Lung (tissue), 12 donors: Measurements from ENCODE around the gene CAMK2D. TPM values are rescaled to one million over a fixed set of nuclear protein-coding genes. Genes with fewer than 3 reads are reported as not detected.

Source experiments
- ATAC-seq: fragments of 200-7000 bp; cut with Tn5 transposase; one replicate; pipeline ENCODE4 v1.9.1; 2020; ENCODE audit warnings: moderate number of reproducible peaks; ENCODE audit not compliant: insufficient read depth, low FRiP score
- DNase-seq, 3 donors: peaks; one replicate each; pipeline ENCODE4 v3.0.0-alpha.2; 2013 to 2017
- H3K27ac ChIP-seq, 2 donors: one replicate each; pipeline ENCODE4 v1.5.1; 2013; ENCODE audit warnings: mild to moderate bottlenecking in 2 of 2, moderate library complexity in 2 of 2, control low read depth in 1 of 2, inconsistent platforms in 1 of 2, low read depth in 1 of 2, low read length in 1 of 2
- H3K27me3 ChIP-seq, 3 donors: one replicate each; pipeline ENCODE4 v1.5.1; 2013; ENCODE audit warnings: low read length in 2 of 3; ENCODE audit not compliant: control insufficient read depth in 3 of 3, insufficient read depth in 3 of 3
- H3K36me3 ChIP-seq, 4 donors: one replicate each; pipeline ENCODE4 v1.5.1; 2013; ENCODE audit warnings: low read length in 4 of 4, mild to moderate bottlenecking in 1 of 4, moderate library complexity in 1 of 4; ENCODE audit not compliant: control insufficient read depth in 4 of 4, insufficient read depth in 4 of 4
- H3K4me1 ChIP-seq, 5 donors: one replicate each; pipeline ENCODE4 v1.5.1; 2013; ENCODE audit warnings: low read length in 5 of 5, mild to moderate bottlenecking in 2 of 5, moderate library complexity in 1 of 5; ENCODE audit not compliant: control insufficient read depth in 5 of 5, insufficient read depth in 5 of 5
- H3K4me3 ChIP-seq: one replicate; pipeline ENCODE4 v1.5.1; 2013; ENCODE audit warnings: mild to moderate bottlenecking, control low read depth, moderate library complexity
- H3K9ac ChIP-seq, 2 donors: one replicate each; pipeline ENCODE4 v1.5.1; 2013; ENCODE audit warnings: low read length in 2 of 2, control low read depth in 1 of 2; ENCODE audit not compliant: insufficient read depth in 1 of 2
- H3K9me3 ChIP-seq, 4 donors: one replicate each; pipeline ENCODE4 v1.5.1; 2013; ENCODE audit warnings: low read length in 3 of 4, mild to moderate bottlenecking in 1 of 4, moderate library complexity in 1 of 4; ENCODE audit not compliant: control insufficient read depth in 4 of 4, insufficient read depth in 3 of 4
- WGBS, 2 donors: extraction: QIAGEN DNeasy Blood & Tissue Kit; methylation state at CpG; one replicate each; pipeline ENCODE4 v1.1.7; 2013; 5-methylcytosine and 5-hydroxymethylcytosine counted together
- polyA plus RNA-seq, 2 donors: library from polyadenylated mRNA; stranded (reverse); fragments of 200-250 nt; gene quantifications; one replicate each; pipeline ENCODE4 v1.2.1, GENCODE V29; 2013
- total RNA-seq, 2 donors: library from RNA; depleted of rRNA in 1 of 2; stranded (reverse); fragments of >200 nt in 1 of 2; gene quantifications; one replicate each; pipeline ENCODE4 v1.2.1, GENCODE V29; 2014 to 2021
- TF ChIP-seq, protein P1 (sequence below): IDR thresholded peaks from 2 replicates; pipeline ENCODE4 v1.5.1; 2012; ENCODE audit warnings: mild to moderate bottlenecking; ENCODE audit errors: control extremely low read depth, extremely low read depth
- donor health status: control.
- donor health status: control.
- donor health status: Bipolar disorder and iron deficiency.
- donor health status: healthy.
- donor health status: DM: yes; HTN: yes; CAD: no.

CAMK2D gene
- total and polyA plus RNA-seq, 4 donors = 11.9 to 98.2 (median 36.6) TPM

- TF ChIP-seq, protein P1, sequence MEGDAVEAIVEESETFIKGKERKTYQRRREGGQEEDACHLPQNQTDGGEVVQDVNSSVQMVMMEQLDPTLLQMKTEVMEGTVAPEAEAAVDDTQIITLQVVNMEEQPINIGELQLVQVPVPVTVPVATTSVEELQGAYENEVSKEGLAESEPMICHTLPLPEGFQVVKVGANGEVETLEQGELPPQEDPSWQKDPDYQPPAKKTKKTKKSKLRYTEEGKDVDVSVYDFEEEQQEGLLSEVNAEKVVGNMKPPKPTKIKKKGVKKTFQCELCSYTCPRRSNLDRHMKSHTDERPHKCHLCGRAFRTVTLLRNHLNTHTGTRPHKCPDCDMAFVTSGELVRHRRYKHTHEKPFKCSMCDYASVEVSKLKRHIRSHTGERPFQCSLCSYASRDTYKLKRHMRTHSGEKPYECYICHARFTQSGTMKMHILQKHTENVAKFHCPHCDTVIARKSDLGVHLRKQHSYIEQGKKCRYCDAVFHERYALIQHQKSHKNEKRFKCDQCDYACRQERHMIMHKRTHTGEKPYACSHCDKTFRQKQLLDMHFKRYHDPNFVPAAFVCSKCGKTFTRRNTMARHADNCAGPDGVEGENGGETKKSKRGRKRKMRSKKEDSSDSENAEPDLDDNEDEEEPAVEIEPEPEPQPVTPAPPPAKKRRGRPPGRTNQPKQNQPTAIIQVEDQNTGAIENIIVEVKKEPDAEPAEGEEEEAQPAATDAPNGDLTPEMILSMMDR = no peak
- peak overlapping the region in 1 of 2 donors; percentile 21 for H3K27ac ChIP-seq
- no peaks in the 10 kb centered on the region for H3K9me3 ChIP-seq
- no peak overlapping the region for H3K9ac ChIP-seq
- no peak overlapping the region for H3K4me3 ChIP-seq
- H3K4me1 ChIP-seq = peaks cover 0 to 20% (median 0%) of the 10 kb centered on the region in 5 donors
- ATAC-seq (no peak), DNase-seq (no peak)
- H3K36me3 ChIP-seq = peaks cover 0 to 1% (median 0%) of the 10 kb centered on the region in 4 donors
- no peaks in the 10 kb centered on the region for H3K27me3 ChIP-seq
These were observed 22.3 kb downstream of the CAMK2D start for GRCh38 chr4:113739197-113739596.

DNA sequence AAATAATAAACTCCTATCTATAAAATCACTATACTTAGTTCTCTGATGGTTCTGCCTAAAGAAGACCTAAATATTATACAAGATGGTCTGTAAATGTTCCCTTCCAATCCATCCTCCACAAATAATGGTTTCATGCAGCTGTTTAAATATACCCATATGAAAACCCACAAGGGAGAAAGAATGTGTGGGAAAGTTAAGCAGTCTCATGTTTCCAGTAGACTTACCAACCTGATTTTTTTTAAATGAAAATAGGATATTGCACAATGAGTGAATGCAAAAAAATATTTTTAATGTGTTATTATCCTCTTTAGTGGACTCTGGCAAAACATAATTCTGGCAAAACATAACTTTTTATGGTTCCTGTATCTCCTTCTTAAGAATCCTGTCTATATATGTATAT, 23.3 kb downstream of the CAMK2D start:
- Histone ChIP-seq H3K9me3 (no peaks in the 10 kb centered on the region), H3K27me3 (no peaks in the 10 kb centered on the region), H3K4me1 (peaks cover 0 to 18% (median 0%) of the 10 kb centered on the region in 5 donors), H3K4me3 (no peak overlapping the region), H3K9ac (no peak overlapping the region), H3K36me3 (peaks cover 0 to 1% (median 0%) of the 10 kb centered on the region in 4 donors), H3K27ac (no peak overlapping the region)
- ATAC-seq = no peak
- TF ChIP-seq, protein P1 = no peak
- peak in 1 of 3 donors; percentile 34 for DNase-seq

DNA sequence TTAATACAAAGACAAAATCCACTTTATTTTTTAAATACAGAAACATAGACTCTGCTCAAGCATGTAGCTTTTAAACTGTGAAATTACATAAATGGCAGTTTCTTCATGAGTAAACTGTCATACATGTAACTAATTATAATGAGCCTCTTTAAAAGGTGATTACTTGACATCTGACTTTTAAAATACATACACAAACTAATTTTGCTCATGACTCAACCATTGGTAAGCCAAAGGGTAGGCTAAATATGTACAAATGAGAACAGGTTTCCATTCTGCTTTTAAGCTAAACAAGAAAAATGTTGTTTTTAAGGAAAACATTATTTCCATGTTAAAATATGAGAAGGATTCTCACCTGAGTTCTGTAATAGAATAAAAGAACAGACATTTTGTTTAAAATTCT, 27.9 kb downstream of the CAMK2D start:
- no peak overlapping the region for H3K9ac ChIP-seq
- ATAC-seq = no peak
- no peaks in the 10 kb centered on the region for H3K27me3 ChIP-seq
- TF ChIP-seq, protein P1 = no peak
- H3K4me1 ChIP-seq = peaks cover 0 to 23% (median 0%) of the 10 kb centered on the region in 5 donors
- no peak overlapping the region for H3K4me3 ChIP-seq
- no peaks in the 10 kb centered on the region for H3K9me3 ChIP-seq
- DNase-seq = no peak
- no peaks in the 10 kb centered on the region for H3K36me3 ChIP-seq
- H3K27ac ChIP-seq = no peak overlapping the region

- no peaks in the 10 kb centered on the region for H3K27me3 ChIP-seq
- H3K4me1 ChIP-seq = peaks cover 0 to 23% (median 0%) of the 10 kb centered on the region in 5 donors
- ATAC-seq = no peak
- no peaks in the 10 kb centered on the region for H3K36me3 ChIP-seq
- H3K9ac ChIP-seq = no peak overlapping the region
- no peaks in the 10 kb centered on the region for H3K9me3 ChIP-seq
- H3K4me3 ChIP-seq = no peak overlapping the region
- 84 to 90% methylated on average over 1 of the region's 1 CpG for WGBS, 2 donors
- DNase-seq = no peak
- H3K27ac ChIP-seq = no peak overlapping the region
- TF ChIP-seq, protein P1 = no peak
These were observed 28.5 kb downstream of the CAMK2D start for GRCh38 chr4:113732967-113733527.
